Osteocyte (in vitro differentiated cells): ENCODE measurements around the gene VTN. TPM values are rescaled to one million over a fixed set of nuclear protein-coding genes. Genes with fewer than 3 reads are reported as not detected.

Source experiments
- DNase-seq: peaks from one replicate; pipeline ENCODE4 v3.0.0; 2021; ENCODE audit warnings: mixed read lengths; ENCODE audit not compliant: unreplicated experiment; ENCODE audit errors: extremely low spot score
- H3K27ac Mint-ChIP-seq: one replicate; pipeline ENCODE4 v1.8.0; 2021; ENCODE audit warnings: mild to moderate bottlenecking, mixed read lengths; ENCODE audit not compliant: unreplicated experiment
- H3K27me3 Mint-ChIP-seq: one replicate; pipeline ENCODE4 v1.8.0; 2021; ENCODE audit warnings: mixed read lengths; ENCODE audit not compliant: unreplicated experiment
- H3K36me3 Mint-ChIP-seq: one replicate; pipeline ENCODE4 v1.8.0; 2021; ENCODE audit warnings: mixed read lengths; ENCODE audit not compliant: unreplicated experiment
- H3K4me1 Mint-ChIP-seq: one replicate; pipeline ENCODE4 v1.8.0; 2021; ENCODE audit warnings: mixed read lengths; ENCODE audit not compliant: unreplicated experiment
- H3K4me3 Mint-ChIP-seq: one replicate; pipeline ENCODE4 v1.8.0; 2021; ENCODE audit warnings: mild to moderate bottlenecking, moderate library complexity, mixed read lengths; ENCODE audit not compliant: unreplicated experiment
- H3K9me3 Mint-ChIP-seq: one replicate; pipeline ENCODE4 v1.8.0; 2021; ENCODE audit warnings: mixed read lengths; ENCODE audit not compliant: unreplicated experiment
- total RNA-seq: library from RNA; stranded (reverse); gene quantifications from 2 replicates; pipeline ENCODE4 v1.2.1, GENCODE V29; 2021
- TF ChIP-seq, protein P1 (sequence below): fragments of 200-600 bp; sonication (generic); IDR thresholded peaks from 2 replicates; pipeline ENCODE4 v1.5.0; 2021; ENCODE audit warnings: antibody characterized with exemption, mild to moderate bottlenecking, moderate library complexity

Gene VTN
- total RNA-seq, 1 donor from 2014 or later, result 0.70 TPM

- no peak overlapping the region for H3K27ac Mint-ChIP-seq
Observed at GRCh38 chr17:28324267-28324745, 45.8 kb downstream of the VTN start.

GRCh38 chr17:28320215-28321061, 49.7 kb downstream of the VTN start:
- TF ChIP-seq, protein P1, sequence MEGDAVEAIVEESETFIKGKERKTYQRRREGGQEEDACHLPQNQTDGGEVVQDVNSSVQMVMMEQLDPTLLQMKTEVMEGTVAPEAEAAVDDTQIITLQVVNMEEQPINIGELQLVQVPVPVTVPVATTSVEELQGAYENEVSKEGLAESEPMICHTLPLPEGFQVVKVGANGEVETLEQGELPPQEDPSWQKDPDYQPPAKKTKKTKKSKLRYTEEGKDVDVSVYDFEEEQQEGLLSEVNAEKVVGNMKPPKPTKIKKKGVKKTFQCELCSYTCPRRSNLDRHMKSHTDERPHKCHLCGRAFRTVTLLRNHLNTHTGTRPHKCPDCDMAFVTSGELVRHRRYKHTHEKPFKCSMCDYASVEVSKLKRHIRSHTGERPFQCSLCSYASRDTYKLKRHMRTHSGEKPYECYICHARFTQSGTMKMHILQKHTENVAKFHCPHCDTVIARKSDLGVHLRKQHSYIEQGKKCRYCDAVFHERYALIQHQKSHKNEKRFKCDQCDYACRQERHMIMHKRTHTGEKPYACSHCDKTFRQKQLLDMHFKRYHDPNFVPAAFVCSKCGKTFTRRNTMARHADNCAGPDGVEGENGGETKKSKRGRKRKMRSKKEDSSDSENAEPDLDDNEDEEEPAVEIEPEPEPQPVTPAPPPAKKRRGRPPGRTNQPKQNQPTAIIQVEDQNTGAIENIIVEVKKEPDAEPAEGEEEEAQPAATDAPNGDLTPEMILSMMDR, result no peak
- Mint-ChIP-seq H3K36me3 (no peaks in the 10 kb centered on the region), H3K9me3 (no peaks in the 10 kb centered on the region), H3K27me3 (no peaks in the 10 kb centered on the region), H3K4me3 (peak overlapping the region; percentile 90), H3K27ac (peak overlapping the region; percentile 81), H3K4me1 (peaks cover 56% of the 10 kb centered on the region)
- DNase-seq, result no peak

More at GRCh38 chr17:28324267-28324745, 45.8 kb downstream of the VTN start:
- Mint-ChIP-seq H3K27me3 (no peaks in the 10 kb centered on the region), H3K4me3 (no peak overlapping the region), H3K36me3 (peaks cover 21% of the 10 kb centered on the region), H3K9me3 (no peaks in the 10 kb centered on the region), H3K4me1 (peaks cover 58% of the 10 kb centered on the region)
- peak; percentile 13 for DNase-seq
- TF ChIP-seq, protein P1, result no peak

DNA sequence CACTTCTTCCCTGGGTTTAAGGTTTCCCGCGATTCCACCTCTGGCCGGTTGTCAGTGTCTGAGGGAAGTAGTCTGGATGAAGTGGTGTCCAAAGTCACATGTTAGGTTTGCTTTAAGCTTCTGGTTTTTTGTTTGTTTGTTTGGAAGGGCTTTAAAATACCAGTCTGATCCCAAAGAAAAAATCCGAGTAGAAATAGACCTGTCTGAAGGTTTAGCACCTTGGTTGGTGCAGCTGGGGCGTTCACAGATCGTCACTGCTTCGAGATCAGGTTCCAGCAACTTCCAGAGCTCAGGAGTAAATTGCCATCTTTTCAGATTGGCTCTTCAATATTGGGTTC, 50.5 kb downstream of the VTN start:
- Mint-ChIP-seq H3K4me3 (peak overlapping the region; percentile 90), H3K27ac (peak overlapping the region; percentile 81), H3K36me3 (no peaks in the 10 kb centered on the region), H3K4me1 (peaks cover 48% of the 10 kb centered on the region), H3K27me3 (no peaks in the 10 kb centered on the region), H3K9me3 (no peaks in the 10 kb centered on the region)
- no peak for DNase-seq
- TF ChIP-seq, protein P1, result no peak

GRCh38 chr17:28318759-28319597, 51.1 kb downstream of the VTN start, which contains the start of gene TMEM97:
TSS of gene TMEM97 (plus strand) at chr17:28319200. CDS start at chr17:28319240, 40 bp downstream.
- no peaks in the 10 kb centered on the region for H3K36me3 Mint-ChIP-seq
- H3K9me3 Mint-ChIP-seq, result no peaks in the 10 kb centered on the region
- H3K4me1 Mint-ChIP-seq, result peaks cover 45% of the 10 kb centered on the region

More at GRCh38 chr17:28318759-28319597, 51.1 kb downstream of the VTN start, which contains the start of gene TMEM97:
- H3K27ac Mint-ChIP-seq, result peak within 1 kb of the TSS; percentile 81
- TF ChIP-seq, protein P1, result peak; percentile 28
- no peaks in the 10 kb centered on the region for H3K27me3 Mint-ChIP-seq
- peak within 1 kb of the TSS; percentile 90 for H3K4me3 Mint-ChIP-seq
- DNase-seq, result peak; percentile 98
